GM18907 (cell line): ENCODE results near the gene ZNF74.
"Not testable (repeated sequence)": the region's sequence is repeated elsewhere in the genome, so short reads cannot be mapped to it uniquely, and the experiment has no call there.

Source experiments
- ATAC-seq: cut with Tn5 transposase; IDR thresholded peaks from one replicate; pipeline ENCODE4 v1.9.1; 2021; ENCODE audit warnings: mild to moderate bottlenecking, moderate library complexity; ENCODE audit not compliant: unreplicated experiment

The ZNF74 gene

DNA sequence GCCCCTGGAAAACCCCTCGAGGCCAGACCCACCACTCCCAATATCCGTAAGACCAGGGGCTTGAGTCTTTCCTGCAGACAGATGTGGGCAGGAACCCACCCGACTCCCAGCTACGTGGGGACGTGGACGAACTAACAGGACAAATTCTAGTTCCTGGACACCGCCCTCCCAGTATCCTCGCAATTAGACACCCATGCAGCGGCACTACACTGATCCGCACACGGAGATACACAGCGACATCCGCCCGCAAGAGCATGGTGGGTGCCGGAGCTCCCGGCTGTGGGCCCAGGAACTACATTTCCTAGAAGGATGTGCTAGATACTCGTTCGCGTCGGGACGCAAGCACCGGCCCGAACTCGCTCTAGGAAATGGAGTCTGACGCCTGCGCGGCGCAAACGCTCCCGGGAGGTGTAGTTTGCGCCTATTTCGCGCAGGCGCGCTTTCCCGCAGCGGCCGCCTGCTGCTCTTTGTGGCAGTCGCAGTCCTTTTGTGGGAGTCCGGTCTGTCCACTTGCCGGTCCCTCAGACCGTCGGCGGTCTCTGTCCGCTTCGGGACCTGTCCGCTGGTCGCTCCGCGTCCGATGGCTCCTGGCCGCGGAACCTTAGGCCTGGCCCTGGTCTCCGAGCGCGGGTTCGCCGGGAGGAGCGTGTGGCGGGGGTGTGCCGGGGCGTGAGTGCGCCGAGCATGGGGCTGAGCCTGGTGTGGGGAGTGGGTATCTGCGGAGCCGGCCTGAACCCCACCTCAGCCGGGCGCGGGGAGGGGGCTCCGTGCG lies at the start of gene ZNF74:
ZNF74 (plus strand) TSS at position 447 of the 772 bp plus-strand sequence. CDS start 478 bp downstream, outside the sequence.
- ATAC-seq: peak; percentile 80

DNA sequence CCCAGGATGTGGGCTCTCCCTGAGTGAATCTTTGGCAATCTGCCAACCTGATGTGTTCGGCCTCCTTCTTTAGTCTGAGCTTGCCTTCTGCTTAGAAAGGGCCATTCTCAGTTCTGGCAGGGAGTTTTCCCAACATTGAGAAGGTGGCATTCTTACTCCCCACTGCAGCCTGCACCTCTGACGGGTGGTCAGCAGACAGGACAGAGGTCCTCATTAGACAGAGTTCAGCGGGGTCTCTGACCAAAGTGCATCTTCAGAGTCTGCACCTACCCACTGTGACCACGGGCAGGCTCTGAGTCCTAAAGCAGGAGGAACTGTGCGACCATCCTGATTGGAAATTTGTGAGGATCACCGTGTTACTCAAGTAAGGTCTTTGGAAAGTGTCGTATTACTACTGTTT lies 47.4 kb upstream of the ZNF74 start:
- ATAC-seq: not testable (repeated sequence)

DNA sequence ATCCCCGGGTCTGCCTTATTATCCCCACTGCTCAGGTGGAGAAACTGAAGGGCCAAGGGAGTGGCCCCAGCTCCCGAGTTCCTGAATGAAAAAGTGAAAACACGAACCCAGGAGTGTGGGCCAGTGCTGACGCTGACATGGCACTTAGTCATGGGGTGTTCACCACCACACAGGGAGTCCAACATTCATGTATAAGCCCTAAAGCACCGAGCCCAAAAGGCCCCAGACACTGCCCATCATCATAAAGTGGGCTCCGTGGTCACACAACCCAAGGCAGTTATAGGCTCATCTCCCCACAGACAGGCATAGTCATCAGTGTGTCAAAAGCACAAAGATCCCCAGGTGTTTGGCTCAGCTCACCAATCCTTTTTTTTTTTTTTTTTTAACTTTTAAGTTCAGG lies 41.4 kb upstream of the ZNF74 start:
- ATAC-seq: not testable (repeated sequence)

DNA sequence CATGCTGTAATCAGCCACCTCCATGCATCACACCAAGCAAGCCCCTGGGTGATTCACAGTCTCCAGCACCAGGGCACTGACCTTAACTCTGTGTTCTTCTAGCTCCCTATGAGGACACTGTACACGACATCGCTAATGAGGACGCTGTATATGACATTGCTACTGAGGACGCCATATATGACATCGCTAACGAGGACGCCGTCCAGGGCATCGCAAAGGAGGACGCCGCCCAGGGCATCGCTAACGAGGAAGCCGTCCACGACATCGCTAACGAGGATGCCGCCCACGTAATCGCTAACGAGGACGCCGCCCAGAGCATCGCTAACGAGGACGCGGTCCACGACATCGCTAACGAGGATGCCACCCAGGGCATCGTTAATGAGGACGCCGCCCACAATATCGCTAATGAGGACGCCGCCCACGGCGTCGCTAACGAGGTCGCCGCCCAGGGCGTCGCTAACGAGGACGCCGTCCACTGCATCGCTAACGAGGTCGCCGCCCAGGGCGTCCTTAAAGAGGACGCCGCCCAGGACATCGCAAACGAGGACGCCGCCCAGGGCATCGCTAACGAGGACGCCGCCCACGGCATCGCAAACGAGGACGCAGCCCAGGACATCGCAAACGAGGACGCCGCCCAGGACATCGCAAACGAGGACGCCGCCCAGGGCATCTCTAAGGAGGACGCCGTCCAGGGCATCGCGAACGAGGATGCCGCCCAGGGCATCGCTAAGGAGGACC lies 39.5 kb upstream of the ZNF74 start:
- ATAC-seq: no peak

DNA sequence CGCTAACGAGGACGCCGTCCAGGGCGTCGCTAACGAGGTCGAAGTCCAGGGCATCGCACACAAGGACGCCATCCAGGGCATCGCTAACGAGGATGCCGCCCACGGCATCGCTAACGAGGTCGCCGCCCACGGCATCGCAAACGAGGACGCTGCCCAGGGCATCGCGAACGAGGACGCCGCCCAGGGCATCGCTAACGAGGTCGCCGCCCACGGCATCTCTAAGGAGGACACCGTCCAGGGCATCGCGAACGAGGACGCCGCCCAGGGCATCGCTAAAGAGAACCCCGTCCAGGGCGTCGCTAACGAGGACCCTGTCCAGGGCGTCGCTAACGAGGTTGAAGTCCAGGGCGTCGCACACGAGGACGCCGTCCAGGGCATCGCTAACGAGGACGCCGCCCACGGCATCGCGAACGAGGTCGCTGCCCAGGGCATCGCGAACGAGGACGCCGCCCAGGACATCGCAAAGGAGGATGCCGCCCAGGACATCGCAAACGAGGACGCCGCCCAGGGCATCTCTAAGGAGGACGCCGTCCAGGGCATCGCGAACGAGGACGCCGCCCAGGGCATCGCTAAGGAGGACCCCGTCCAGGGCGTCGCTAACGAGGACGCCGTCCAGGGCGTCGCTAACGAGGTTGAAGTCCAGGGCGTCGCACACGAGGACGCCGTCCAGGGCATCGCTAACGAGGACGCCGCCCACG lies 37.9 kb upstream of the ZNF74 start:
- not testable (repeated sequence) for ATAC-seq

DNA sequence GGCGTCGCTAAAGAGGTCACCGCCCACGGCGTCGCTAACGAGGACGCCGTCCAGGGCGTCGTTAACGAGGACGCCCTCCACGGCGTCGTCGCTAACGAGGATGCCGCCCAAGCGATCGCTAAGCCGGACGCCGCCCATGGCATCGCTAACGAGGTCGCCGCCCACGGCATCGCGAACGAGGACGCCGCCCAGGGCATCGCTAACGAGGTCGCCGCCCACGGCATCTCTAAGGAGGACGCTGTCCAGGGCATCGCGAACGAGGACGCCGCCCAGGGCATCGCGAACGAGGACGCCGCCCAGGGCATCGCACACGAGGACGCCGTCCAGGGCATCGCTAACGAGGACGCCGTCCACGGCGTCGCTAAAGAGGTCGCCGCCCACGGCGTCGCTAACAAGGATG lies 37.0 kb upstream of the ZNF74 start:
- ATAC-seq: not testable (repeated sequence)

DNA sequence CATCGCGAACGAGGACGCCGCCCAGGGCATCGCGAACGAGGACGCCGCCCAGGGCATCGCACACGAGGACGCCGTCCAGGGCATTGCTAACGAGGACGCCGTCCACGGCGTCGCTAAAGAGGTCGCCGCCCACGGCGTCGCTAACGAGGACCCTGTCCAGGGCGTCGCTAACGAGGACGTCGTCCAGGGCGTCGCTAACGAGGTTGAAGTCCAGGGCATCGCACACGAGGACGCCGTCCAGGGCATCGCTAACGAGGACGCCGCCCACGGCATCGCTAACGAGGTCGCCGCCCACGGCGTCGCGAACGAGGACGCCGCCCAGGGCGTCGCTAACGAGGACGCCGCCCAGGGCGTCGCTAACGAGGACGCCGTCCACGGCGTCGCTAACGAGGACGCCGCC lies 36.0 kb upstream of the ZNF74 start:
- ATAC-seq: not testable (repeated sequence)

DNA sequence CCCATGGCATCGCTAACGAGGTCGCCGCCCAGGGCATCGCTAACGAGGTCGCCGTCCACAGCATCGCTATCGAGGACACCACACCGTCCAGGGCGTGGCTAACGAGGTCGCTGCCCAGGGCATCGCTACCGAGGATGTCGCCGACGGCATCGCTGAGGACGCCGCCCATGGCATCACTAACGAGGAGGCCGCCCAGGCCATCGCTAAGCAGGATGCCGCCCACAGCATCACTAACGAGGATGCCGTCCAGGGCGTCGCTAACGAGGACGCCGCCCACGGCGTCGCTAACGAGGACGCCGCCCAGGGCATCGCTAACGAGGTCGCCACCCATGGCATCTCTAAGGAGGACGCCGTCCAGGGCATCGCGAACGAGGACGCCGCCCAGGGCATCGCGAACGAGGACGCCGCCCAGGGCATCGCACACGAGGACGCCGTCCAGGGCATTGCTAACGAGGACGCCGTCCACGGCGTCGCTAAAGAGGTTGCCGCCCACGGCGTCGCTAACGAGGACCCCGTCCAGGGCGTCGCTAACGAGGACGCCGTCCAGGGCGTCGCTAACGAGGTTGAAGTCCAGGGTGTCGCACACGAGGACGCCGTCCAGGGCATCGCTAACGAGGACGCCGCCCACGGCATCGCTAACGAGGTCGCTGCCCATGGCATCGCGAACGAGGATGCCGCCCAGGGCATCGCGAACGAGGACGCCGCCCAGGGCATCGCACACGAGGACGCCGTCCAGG lies 35.3 kb upstream of the ZNF74 start:
- not testable (repeated sequence) for ATAC-seq

DNA sequence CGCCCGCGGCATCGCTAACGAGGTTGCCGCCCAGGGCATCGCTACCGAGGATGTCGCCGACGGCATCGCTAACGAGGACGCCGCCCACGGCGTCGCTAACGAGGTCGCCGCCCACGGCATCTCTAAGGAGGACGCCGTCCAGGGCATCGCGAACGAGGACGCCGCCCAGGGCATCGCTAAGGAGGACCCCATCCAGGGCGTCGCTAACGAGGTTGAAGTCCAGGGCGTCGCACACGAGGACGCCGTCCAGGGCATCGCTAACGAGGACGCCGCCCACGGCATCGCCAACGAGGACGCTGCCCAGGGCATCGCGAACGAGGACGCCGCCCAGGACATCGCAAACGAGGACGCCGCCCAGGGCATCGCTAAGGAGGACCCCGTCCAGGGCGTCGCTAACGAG lies 33.7 kb upstream of the ZNF74 start:
- not testable (repeated sequence) for ATAC-seq

DNA sequence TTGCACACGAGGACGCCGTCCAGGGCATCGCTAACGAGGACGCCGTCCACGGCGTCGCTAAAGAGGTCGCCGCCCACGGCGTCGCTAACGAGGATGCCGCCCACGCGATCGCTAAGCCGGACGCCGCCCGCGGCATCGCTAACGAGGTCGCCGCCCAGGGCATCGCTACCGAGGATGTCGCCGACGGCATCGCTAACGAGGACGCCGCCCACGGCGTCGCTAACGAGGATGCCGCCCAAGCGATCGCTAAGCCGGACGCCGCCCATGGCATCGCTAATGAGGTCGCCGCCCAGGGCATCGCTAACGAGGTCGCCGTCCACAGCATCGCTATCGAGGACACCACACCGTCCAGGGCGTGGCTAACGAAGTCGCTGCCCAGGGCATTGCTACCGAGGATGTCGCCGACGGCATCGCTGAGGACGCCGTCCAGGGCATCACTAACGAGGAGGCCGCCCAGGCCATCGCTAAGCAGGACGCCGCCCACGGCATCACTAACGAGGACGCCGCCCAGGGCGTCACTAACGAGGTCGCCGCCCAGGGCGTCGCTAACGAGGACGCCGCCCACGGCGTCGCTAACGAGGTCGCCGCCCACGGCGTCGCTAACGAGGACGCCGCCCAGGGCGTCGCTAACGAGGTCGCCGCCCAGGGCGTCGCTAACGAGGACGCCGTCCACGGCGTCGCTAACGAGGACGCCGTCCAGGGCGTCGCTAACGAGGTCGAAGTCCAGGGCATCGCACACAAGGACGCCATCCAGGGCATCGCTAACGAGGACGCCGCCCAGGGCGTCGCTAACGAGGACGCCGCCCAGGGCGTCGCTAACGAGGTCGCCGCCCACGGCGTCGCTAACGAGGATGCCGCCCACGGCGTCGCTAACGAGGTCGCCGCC lies 32.8 kb upstream of the ZNF74 start:
- not testable (repeated sequence) for ATAC-seq

DNA sequence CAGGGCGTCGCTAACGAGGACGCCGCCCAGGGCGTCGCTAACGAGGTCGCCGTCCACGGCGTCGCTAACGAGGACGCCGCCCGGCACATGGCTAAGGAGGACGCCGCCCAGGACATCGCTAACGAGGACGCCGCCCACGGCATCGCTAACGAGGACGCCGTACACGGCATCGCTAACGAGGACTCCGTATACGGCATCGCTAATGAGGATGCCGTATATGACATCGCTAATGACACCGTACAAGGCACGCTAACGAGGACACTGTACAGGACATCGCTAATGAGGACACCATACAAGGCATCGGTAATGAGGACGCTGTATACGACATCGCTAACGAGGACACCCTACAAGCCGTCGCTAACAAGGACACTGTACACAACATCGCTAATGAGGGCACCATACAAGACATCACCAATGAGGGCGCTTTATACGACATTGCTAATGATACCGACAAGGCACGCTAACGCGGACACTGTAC lies 32.2 kb upstream of the ZNF74 start:
- not testable (repeated sequence) for ATAC-seq

DNA sequence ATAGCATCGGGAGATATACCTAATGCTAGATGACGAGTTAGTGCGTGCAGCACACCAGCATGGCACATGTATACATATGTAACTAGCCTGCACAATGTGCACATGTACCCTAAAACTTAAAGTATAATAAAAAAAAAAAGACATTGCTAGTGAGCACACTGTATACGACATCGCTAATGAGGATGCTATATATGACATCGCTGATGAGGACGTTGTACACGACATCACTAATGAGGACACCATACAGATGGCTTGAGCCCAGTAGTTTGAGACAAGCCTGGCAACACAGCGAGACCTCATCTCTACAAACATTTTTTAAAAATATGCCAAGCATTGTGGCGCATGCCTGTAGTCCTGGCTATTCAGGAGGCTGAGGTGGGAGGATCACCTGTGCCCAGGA lies 31.5 kb upstream of the ZNF74 start:
- ATAC-seq: not testable (repeated sequence)

DNA sequence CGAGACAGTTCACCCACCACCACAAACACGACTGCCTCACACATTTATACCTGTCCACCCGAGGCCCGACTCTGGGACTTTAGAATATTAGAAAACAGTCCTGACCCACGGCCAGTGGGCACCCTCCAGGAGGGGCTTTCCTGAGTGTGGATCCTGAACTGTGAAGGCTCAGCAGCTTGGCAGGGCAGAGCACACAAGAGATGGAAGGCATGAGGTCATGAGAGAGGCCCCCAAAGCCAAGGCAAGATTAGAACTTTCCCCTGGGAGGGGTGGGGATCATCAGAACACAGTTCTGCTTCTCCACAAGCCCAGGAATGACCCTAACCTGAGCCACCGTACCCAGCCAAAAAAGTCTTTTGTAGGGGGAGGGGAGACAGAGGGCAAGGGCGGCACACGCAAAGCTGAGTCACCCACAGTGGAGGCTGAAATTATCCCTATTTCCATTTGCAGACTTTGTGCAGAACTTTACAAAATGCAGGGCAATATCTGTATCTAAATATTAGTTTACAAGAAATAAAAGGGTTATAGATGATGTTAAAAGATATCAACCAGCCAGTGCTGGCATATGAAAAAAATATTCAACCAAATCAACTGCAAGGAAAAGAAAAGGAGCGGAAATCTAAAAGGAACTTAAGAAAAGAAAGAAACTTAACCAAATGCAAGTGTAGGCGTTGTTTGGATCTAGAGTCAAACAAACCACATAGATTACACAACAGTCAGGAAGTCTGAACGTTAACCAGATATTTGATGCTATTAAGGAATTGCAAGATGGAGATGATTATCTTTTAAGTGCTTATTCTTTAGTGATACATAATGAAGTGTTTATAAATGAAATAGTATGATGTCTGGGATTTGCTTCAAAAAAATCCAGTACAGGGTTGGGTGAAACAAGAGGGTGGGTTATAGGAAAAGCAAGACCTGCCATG lies 29.4 kb upstream of the ZNF74 start:
- ATAC-seq: not testable (repeated sequence)

DNA sequence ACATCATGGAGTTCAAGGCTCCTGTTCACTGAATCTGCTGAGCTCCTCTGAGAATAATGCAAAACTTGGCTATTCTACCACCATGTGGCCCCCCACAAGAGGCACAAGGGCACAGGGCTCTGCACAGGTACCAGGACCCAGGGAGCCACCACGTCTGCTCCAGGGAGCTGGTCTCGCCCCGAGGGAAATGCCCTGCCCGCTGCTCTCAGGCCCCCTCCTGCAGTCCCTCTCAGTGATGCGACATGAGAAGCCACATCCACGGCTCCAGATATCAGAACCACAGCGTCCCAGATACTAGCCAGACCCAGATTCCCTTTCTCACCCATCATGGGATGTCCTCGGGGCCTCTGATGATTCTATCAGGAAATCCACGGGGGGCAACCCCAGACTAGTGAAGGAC lies 27.1 kb upstream of the ZNF74 start:
- not testable (repeated sequence) for ATAC-seq

DNA sequence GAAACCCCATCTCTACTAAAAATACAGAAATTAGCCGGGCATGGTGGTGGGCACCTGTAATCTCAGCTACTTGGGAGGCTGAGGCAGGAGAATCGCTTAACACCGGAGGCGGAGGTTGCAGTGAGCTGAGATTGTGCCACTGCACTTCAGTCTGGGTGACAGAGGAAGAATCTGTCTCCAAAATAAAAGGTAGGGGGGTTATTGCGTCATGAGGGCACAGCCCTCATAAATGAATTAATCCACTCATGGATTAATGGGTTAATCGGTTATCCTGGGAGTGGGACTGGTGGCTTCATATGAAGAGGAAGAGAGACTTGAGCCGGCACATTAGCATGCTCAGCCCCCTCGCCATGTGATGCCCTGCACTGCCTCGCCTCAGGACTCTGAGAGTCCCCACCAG lies 25.1 kb upstream of the ZNF74 start:
- ATAC-seq: not testable (repeated sequence)

DNA sequence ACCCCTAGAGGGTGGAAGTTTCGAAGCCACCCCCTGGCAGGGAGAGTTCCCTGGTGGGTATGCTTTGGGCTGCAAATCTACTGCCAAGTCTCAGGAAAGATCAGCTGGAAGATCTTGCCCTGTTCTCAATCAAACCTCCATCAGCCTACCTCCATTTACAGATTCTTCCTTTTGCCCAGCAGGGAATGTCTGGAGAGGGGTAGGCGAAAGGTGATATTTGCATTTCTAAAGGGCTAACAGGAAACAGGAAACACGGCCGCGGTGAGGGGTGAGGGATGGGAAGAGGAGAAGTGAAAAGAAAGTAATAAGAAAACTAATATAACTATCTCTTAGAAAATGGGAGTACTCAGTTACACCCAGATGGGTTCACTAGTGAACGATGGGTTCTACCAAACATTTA lies 22.3 kb upstream of the ZNF74 start:
- not testable (repeated sequence) for ATAC-seq

DNA sequence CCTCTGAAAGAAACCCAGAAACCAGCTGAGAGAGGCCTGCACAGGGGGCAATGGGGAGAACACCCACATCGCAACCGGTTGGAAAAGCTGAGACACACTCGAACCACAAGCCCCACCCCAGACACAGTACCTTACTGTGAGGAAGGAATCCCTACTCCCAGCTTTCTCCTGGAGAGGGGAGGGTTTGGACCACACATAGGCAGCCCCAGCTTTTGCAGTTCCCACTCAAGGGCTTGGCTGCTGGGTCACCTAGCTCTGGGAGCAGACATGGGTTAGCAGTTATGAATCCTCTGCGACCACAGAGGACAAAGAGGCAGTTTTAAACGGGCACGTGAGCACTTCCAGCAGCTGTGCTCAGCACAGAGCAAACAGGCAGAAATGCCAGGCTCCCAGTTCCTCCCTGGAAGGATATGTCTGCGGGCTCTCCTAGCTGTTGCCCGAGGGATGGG lies 21.5 kb upstream of the ZNF74 start:
- ATAC-seq: not testable (repeated sequence)

DNA sequence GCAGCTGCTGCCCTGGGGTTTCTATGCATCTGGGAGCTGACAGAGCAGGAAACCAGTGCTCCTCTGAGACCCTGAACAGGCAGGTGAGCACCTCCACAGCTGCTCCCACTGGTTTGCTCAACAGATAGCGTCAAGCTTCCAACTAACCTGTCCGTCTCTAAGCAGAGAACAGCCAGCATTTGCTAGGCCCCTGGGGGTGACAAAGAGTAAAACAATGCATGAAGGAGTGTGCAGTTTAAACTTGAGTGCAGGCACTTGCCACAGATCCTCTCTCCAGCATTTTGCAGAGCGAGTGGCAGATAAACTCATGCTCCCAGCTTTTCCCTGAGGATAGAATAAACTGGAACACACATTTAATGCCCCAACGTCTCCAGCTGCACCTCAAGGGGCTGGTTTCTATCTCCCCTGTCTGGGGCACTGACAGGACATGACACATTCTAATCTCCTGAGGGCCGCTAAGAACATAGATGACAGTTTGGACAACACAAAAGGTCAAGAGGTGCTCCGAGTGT lies 20.7 kb upstream of the ZNF74 start:
- not testable (repeated sequence) for ATAC-seq
